GM12878 (cell line): ENCODE measurements around the gene ARL14EP. TPM values are rescaled to one million over a fixed set of nuclear protein-coding genes. Genes with fewer than 3 reads are reported as not detected.

ENCODE experiments used
- ATAC-seq: fragments of 200-7000 bp; cut with Tn5 transposase; 3 replicates; pipeline ENCODE4 v1.9.1; 2020; ENCODE audit warnings: mild to moderate bottlenecking, moderate library complexity
- BruUV-seq: library from RNA; stranded (reverse); fragments of 400-500 nt; replicated peaks from 2 replicates; lab custom pipeline; 2021; lab: Mats Ljungman, UMichigan
- CTCF ChIA-PET: fragments of 300-600 bp; sonication (Branson Sonifier 250); formaldehyde crosslinking; extraction: SDS; loops from one replicate; lab custom pipeline; 2021; ENCODE audit warnings: inconsistent platforms; lab: Yijun Ruan, JAX
- POLR2A ChIA-PET: fragments of 350-600 bp; formaldehyde crosslinking; extraction: SDS; loops from one replicate; lab custom pipeline; 2021; ENCODE audit warnings: inconsistent platforms; lab: Charles Lee
- RAD21 ChIA-PET: fragments of 300-600 bp; sonication (Branson Sonifier 250); formaldehyde crosslinking; loops from one replicate; lab custom pipeline; 2023; ENCODE audit warnings: antibody characterized with exemption; ENCODE audit not compliant: unreplicated experiment; lab: Charles Lee
- SMC1A ChIA-PET: fragments of 300-600 bp; sonication (Branson Sonifier 250); formaldehyde crosslinking; loops from one replicate; lab custom pipeline; 2023; ENCODE audit not compliant: unreplicated experiment, uncharacterized antibody; lab: Charles Lee
- DNase-seq: peaks from one replicate; pipeline ENCODE4 v3.0.0-alpha.2; 2011; ENCODE audit warnings: low read depth, low spot score
- FAIRE-seq: peaks from 3 replicates; lab custom pipeline; 2011; peaks lifted over from hg19 to GRCh38; lab: Jason Lieb, UNC
- H2AFZ ChIP-seq: 2 replicates; pipeline ENCODE4 v1.6.0; 2011; ENCODE audit warnings: low read depth, low read length, control low read depth; ENCODE audit not compliant: control insufficient read depth
- H3K27ac ChIP-seq: 2 replicates; pipeline ENCODE4 v1.5.1; 2011; ENCODE audit warnings: control low read depth; ENCODE audit not compliant: control insufficient read depth, insufficient read depth
- H3K27me3 ChIP-seq, 2 experiments: replicated peaks in 1 of 2; 2 replicates each; pipeline versions ENCODE4 v1.6.0 to v1.6.1; 2011; ENCODE audit warnings: low read length in 1 of 2; ENCODE audit not compliant: control insufficient read depth in 2 of 2, insufficient read depth in 2 of 2
- H3K36me3 ChIP-seq, 2 experiments: 2 replicates each; pipeline ENCODE4 v1.5.1; 2011; ENCODE audit warnings: low read length in 1 of 2; ENCODE audit not compliant: control insufficient read depth in 2 of 2, insufficient read depth in 2 of 2
- H3K4me1 ChIP-seq: 2 replicates; pipeline ENCODE4 v1.6.1; 2011; ENCODE audit warnings: mild to moderate bottlenecking, low read length, moderate library complexity, mixed read lengths; ENCODE audit not compliant: control insufficient read depth, insufficient read depth
- H3K4me2 ChIP-seq: 2 replicates; pipeline ENCODE4 v1.6.0; 2011; ENCODE audit warnings: control low read depth; ENCODE audit not compliant: control insufficient read depth, insufficient read depth
- H3K4me3 ChIP-seq: fragments of 200-600 bp; sonication (generic); 2 replicates; pipeline ENCODE4 v1.5.1; 2016
- H3K79me2 ChIP-seq: 2 replicates; pipeline ENCODE4 v1.6.0; 2011; ENCODE audit warnings: low read length; ENCODE audit not compliant: control insufficient read depth, insufficient read depth
- H3K9ac ChIP-seq: 2 replicates; pipeline ENCODE4 v1.8.0; 2011; ENCODE audit warnings: low read length, control low read depth, mixed read lengths; ENCODE audit not compliant: control insufficient read depth, insufficient read depth
- H3K9me3 ChIP-seq: replicated peaks from 3 replicates; pipeline ENCODE4 v1.5.1; 2011; ENCODE audit warnings: mild to moderate bottlenecking, low read length; ENCODE audit not compliant: control insufficient read depth, insufficient read depth
- H4K20me1 ChIP-seq: 2 replicates; pipeline ENCODE4 v1.6.0; 2011; ENCODE audit not compliant: control insufficient read depth, insufficient read depth
- BCL11A ChIP-seq: IDR thresholded peaks from 2 replicates; pipeline ENCODE4 v1.6.1; 2011; ENCODE audit warnings: low read depth, low read length
- BCLAF1 ChIP-seq: fragments of 450-650 bp; IDR thresholded peaks from 2 replicates; pipeline ENCODE4 v1.6.1; 2017; ENCODE audit warnings: antibody characterized with exemption, mild to moderate bottlenecking, moderate library complexity
- BHLHE40 ChIP-seq, 2 experiments: fragments of 450-650 bp in 1 of 2; IDR thresholded peaks; 2 replicates each; pipeline ENCODE4 v1.6.1; 2011 to 2017; ENCODE audit warnings: low read depth in 2 of 2, borderline replicate concordance in 1 of 2, improper control_type of control experiment in 1 of 2, low read length in 1 of 2, mild to moderate bottlenecking in 1 of 2
- CREB1 ChIP-seq: IDR thresholded peaks from 2 replicates; pipeline ENCODE4 v1.6.1; 2012; ENCODE audit warnings: low read depth, mild to moderate bottlenecking, inconsistent platforms
- IKZF1 ChIP-seq: fragments of 450-650 bp; conservative IDR thresholded peaks from 2 replicates; pipeline ENCODE4 v1.6.1; 2017; ENCODE audit warnings: antibody characterized with exemption, mild to moderate bottlenecking
- IRF4 ChIP-seq: IDR thresholded peaks from 2 replicates; pipeline ENCODE4 v1.6.1; 2011; ENCODE audit warnings: low read depth, low read length
- JUNB ChIP-seq: IDR thresholded peaks from 2 replicates; pipeline ENCODE4 v1.6.1; 2016; ENCODE audit warnings: antibody characterized with exemption, mild to moderate bottlenecking
- JUND ChIP-seq: IDR thresholded peaks from 2 replicates; pipeline ENCODE4 v1.6.1; 2012; ENCODE audit warnings: low read depth, mild to moderate bottlenecking, low read length, improper control_type of control experiment, moderate library complexity
- MTA3 ChIP-seq: IDR thresholded peaks from 2 replicates; pipeline ENCODE4 v1.6.1; 2012; ENCODE audit warnings: low read length, inconsistent platforms, borderline replicate concordance
- MXI1 ChIP-seq: fragments of 150-350 bp; IDR thresholded peaks from 2 replicates; pipeline ENCODE4 v1.6.1; 2011; ENCODE audit warnings: low read depth, mild to moderate bottlenecking, inconsistent platforms, low read length, improper control_type of control experiment
- MYB ChIP-seq: fragments of 150-350 bp; IDR thresholded peaks from 2 replicates; pipeline ENCODE4 v1.6.1; 2014; ENCODE audit warnings: mild to moderate bottlenecking, low read depth, low read length, borderline replicate concordance
- NFYA ChIP-seq: IDR thresholded peaks from 2 replicates; pipeline ENCODE4 v1.6.1; 2011; ENCODE audit warnings: low read depth, mild to moderate bottlenecking, low read length, improper control_type of control experiment, borderline replicate concordance
- NFYB ChIP-seq: IDR thresholded peaks from 2 replicates; pipeline ENCODE4 v1.6.1; 2011; ENCODE audit warnings: low read depth, mild to moderate bottlenecking, low read length, improper control_type of control experiment, moderate library complexity; ENCODE audit not compliant: insufficient read depth
- NR2C2 ChIP-seq: IDR thresholded peaks from 2 replicates; pipeline ENCODE4 v1.6.1; 2011; ENCODE audit warnings: borderline replicate concordance, low read depth; ENCODE audit not compliant: control insufficient read depth, insufficient read length
- NRF1 ChIP-seq: conservative IDR thresholded peaks from 2 replicates; pipeline ENCODE4 v1.6.1; 2011; ENCODE audit warnings: mild to moderate bottlenecking, low read depth, low read length, improper control_type of control experiment
- RUNX3 ChIP-seq: IDR thresholded peaks from 2 replicates; pipeline ENCODE4 v1.6.1; 2012; ENCODE audit warnings: low read length, inconsistent platforms
- SMARCA5 ChIP-seq: fragments of 450-650 bp; IDR thresholded peaks from 2 replicates; pipeline ENCODE4 v1.6.1; 2017; ENCODE audit warnings: mild to moderate bottlenecking
- TBL1XR1 ChIP-seq: IDR thresholded peaks from 2 replicates; pipeline ENCODE4 v1.6.1; 2012; ENCODE audit warnings: low read depth, low read length, improper control_type of control experiment
- ZNF207 ChIP-seq: fragments of 450-650 bp; IDR thresholded peaks from 2 replicates; pipeline ENCODE4 v1.6.1; 2014; ENCODE audit warnings: antibody characterized with exemption, mild to moderate bottlenecking, borderline replicate concordance
- ZNF24 ChIP-seq: fragments of 450-650 bp; IDR thresholded peaks from 2 replicates; pipeline ENCODE4 v1.6.1; 2017; ENCODE audit warnings: antibody characterized with exemption, mild to moderate bottlenecking
- ZNF384 ChIP-seq: IDR thresholded peaks from 2 replicates; pipeline ENCODE4 v1.6.1; 2012; ENCODE audit warnings: low read depth, mild to moderate bottlenecking, low read length, improper control_type of control experiment, borderline replicate concordance
- ZSCAN29 ChIP-seq: fragments of 450-650 bp; IDR thresholded peaks from 2 replicates; pipeline ENCODE4 v1.6.1; 2017; ENCODE audit warnings: mild to moderate bottlenecking, moderate library complexity
- WGBS: methylation state at CpG from one replicate; pipeline ENCODE4 v1.1.6; 2016; ENCODE audit warnings: low lambda C conversion rate; ENCODE audit not compliant: insufficient replicate concordance, insufficient coverage; ENCODE audit errors: missing lambda C conversion rate; 5-methylcytosine and 5-hydroxymethylcytosine counted together
- in situ Hi-C: fragments of 300-500 bp; cut with MboI; formaldehyde crosslinking; loops from 9 replicates; pipeline ENCODE4 v1.14.3; 2018; ENCODE audit warnings: mixed read lengths
- intact Hi-C: fragments of 100-400 bp; cut with micrococcal nuclease; formaldehyde crosslinking; loops from one replicate; pipeline ENCODE4 v1.14.2; 2022; ENCODE audit not compliant: unreplicated experiment
- polyA plus RNA-seq, 11 experiments: library from polyadenylated mRNA; depleted of rRNA in 4 of 11; unstranded in 6 of 11; stranded (reverse) in 5 of 11; fragments of >200 nt; fragmentation: Nextera tagmentation in 4 of 11; fragmentation: Illumina TruSeq in 1 of 11; extraction: Ambion mirVana in 4 of 11; extraction: Trizol in 1 of 11; gene quantifications; 1 replicate in 1 of 11; 2 replicates in 10 of 11; pipeline versions ENCODE4 v1.2.1 to v1.2.3, GENCODE V29; 2011 to 2016; ENCODE audit warnings: inconsistent platforms in 2 of 11, missing spikeins in 2 of 11, low read depth in 1 of 11
- total RNA-seq, 4 experiments: library from RNA; depleted of rRNA in 3 of 4; stranded (reverse); fragments of >200 nt in 3 of 4; fragmentation: Illumina TruSeq in 1 of 4; extraction: Trizol in 1 of 4; gene quantifications; 2 replicates each; pipeline versions ENCODE4 v1.2.1 to v1.2.3, GENCODE V29; 2013 to 2021

The ARL14EP gene
- total and polyA plus RNA-seq, 10 of the 15 experiments (the other 5 are each of a cell fraction or from before 2014, with no cell fraction given) = 18.1 to 59.8 (median 42.8) TPM

- TF ChIP-seq TBL1XR1 = no peak
- TF ChIP-seq SMARCA5 = no peak
- no peak for TF ChIP-seq ZNF207
- no peak for TF ChIP-seq BCL11A
- no peak for TF ChIP-seq MXI1
- TF ChIP-seq ZNF24 = no peak
- TF ChIP-seq RUNX3 = no peak
- no peak for TF ChIP-seq NRF1
- TF ChIP-seq, all 136 proteins: peak for 0
These were observed 27.5 kb downstream of the ARL14EP start (continued) for GRCh38 chr11:30350384-30350783.

- WGBS = 41% methylated on average over 5 of the region's 5 CpGs
- H3K79me2 ChIP-seq = no peaks in the 10 kb centered on the region
- no peak for DNase-seq
- H3K4me1 ChIP-seq = no peaks in the 10 kb centered on the region
- no peak for FAIRE-seq
- no peaks in the 10 kb centered on the region for H3K9me3 ChIP-seq
- intact Hi-C loops (no loop called here), in situ Hi-C loops (loop anchor here (5.0 kb wide), 1 partner anchor 566 kb away; no protein-coding TSS in a partner anchor)
- ChIA-PET CTCF (interaction anchor here (1.4 kb wide), 1 partner anchor 11 kb away, joined by 3 read pairs; no protein-coding TSS in a partner anchor), RAD21 (no interaction called here), POLR2A (interaction anchor here (0.5 kb wide), 1 partner anchor 563 kb away, joined by 5 read pairs; no protein-coding TSS in a partner anchor), SMC1A (interaction anchor here (1.2 to 1.7 kb wide), 2 partner anchors 17 to 564 kb away, joined by 3 to 5 read pairs; no protein-coding TSS in a partner anchor)
- TF ChIP-seq NFYB (no peak), JUNB (no peak), CREB1 (no peak), MYB (no peak), IRF4 (no peak), NFYA (no peak), IKZF1 (no peak), BHLHE40 (IDR thresholded peaks at IDR 0.05; ENCODE audit: borderline replicate concordance in 1 of 2, low read depth in 2 of 2, low read length in 1 of 2) (no peak), BCLAF1 (no peak), MTA3 (no peak), ZSCAN29 (no peak), JUND (no peak), NR2C2 (no peak), ZNF384 (no peak)
- no peaks in the 10 kb centered on the region for H3K36me3 ChIP-seq
- H4K20me1 ChIP-seq = no peaks in the 10 kb centered on the region
- no peak overlapping the region for H2AFZ ChIP-seq
- no peaks in the 10 kb centered on the region; a peak in 1 of 4 replicates for H3K27me3 ChIP-seq
- ATAC-seq = no peak
- H3K4me2 ChIP-seq = no peak overlapping the region
- H3K27ac ChIP-seq = no peak overlapping the region
- no TSS peak for BruUV-seq
- H3K9ac ChIP-seq = no peak overlapping the region
- no peak overlapping the region for H3K4me3 ChIP-seq
These were observed 28.2 kb downstream of the ARL14EP start for GRCh38 chr11:30351061-30351460.
